PFSK-1 (cell line): Measurements from ENCODE around the gene PA2G4.

Experiments used
- FOXP2 ChIP-seq: optimal IDR thresholded peaks from 2 replicates; pipeline ENCODE3; 2011; ENCODE audit warnings: borderline replicate concordance, control low read depth, inconsistent platforms; ENCODE audit not compliant: insufficient read depth; ENCODE audit errors: extremely low read length, extremely low read depth
- POLR2AphosphoS5 ChIP-seq: IDR thresholded peaks from 2 replicates; pipeline ENCODE4 v1.6.1; 2012; ENCODE audit warnings: low read depth, mild to moderate bottlenecking, control low read depth, low read length, moderate library complexity
- REST ChIP-seq, 2 experiments: IDR thresholded peaks; 2 replicates each; pipeline versions ENCODE4 v1.6.1 to v1.8.0; 2011 to 2012; ENCODE audit warnings: low read depth in 2 of 2, low read length in 2 of 2, control low read depth in 1 of 2, inconsistent platforms in 1 of 2, mild to moderate bottlenecking in 1 of 2, moderate library complexity in 1 of 2; ENCODE audit not compliant: insufficient read depth in 1 of 2
- SIN3A ChIP-seq: IDR thresholded peaks from 2 replicates; pipeline ENCODE4 v1.6.1; 2012; ENCODE audit warnings: mild to moderate bottlenecking, low read length, moderate library complexity, borderline replicate concordance; ENCODE audit not compliant: insufficient read depth
- TAF1 ChIP-seq: IDR thresholded peaks from 2 replicates; pipeline ENCODE4 v1.6.1; 2012; ENCODE audit warnings: low read length, control low read depth, borderline replicate concordance; ENCODE audit not compliant: insufficient read depth

PA2G4 gene

GRCh38 chr12:56081393-56082347 is 22.7 kb upstream of the PA2G4 start:
- TF ChIP-seq POLR2AphosphoS5 (no peak), FOXP2 (no peak), REST (IDR thresholded peaks at IDR 0.05; ENCODE audit: insufficient read depth in 1 of 2, low read depth in 2 of 2, low read length in 2 of 2) (no peak), SIN3A (no peak), TAF1 (no peak)

GRCh38 chr12:56082382-56082781 is 22.0 kb upstream of the PA2G4 start:
- TF ChIP-seq REST (IDR thresholded peaks at IDR 0.05; ENCODE audit: insufficient read depth in 1 of 2, low read depth in 2 of 2, low read length in 2 of 2), result no peak
- TF ChIP-seq SIN3A, result no peak
- TF ChIP-seq TAF1, result no peak
- TF ChIP-seq POLR2AphosphoS5, result no peak
- no peak for TF ChIP-seq FOXP2

- TF ChIP-seq FOXP2, result no peak
- TF ChIP-seq POLR2AphosphoS5, result no peak
- no peak for TF ChIP-seq SIN3A
- TF ChIP-seq REST (IDR thresholded peaks at IDR 0.05; ENCODE audit: insufficient read depth in 1 of 2, low read depth in 2 of 2, low read length in 2 of 2), result no peak
- TF ChIP-seq TAF1, result no peak
These were observed 21.4 kb upstream of the PA2G4 start for GRCh38 chr12:56082967-56083366.

DNA sequence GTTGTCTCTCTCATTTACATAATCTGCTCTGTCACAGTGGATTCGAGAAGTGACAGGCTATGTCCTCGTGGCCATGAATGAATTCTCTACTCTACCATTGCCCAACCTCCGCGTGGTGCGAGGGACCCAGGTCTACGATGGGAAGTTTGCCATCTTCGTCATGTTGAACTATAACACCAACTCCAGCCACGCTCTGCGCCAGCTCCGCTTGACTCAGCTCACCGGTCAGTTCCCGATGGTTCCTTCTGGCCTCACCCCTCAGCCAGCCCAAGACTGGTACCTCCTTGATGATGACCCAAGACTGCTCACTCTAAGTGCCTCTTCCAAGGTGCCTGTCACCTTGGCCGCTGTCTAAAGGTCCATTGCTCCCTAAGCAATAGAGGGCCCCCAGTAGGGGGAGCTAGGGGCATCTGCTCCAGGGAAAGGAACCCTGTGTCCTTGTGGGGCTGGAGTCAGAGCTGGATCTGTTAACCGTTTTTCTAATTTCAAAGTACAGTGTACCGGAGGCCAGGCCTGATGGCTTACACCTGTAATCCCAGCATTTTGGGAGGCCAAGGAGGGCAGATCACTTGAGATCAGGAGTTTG is 19.3 kb upstream of the PA2G4 start:
- no peak for TF ChIP-seq FOXP2
- no peak for TF ChIP-seq SIN3A
- no peak for TF ChIP-seq TAF1
- TF ChIP-seq POLR2AphosphoS5, result no peak
- no peak for TF ChIP-seq REST (IDR thresholded peaks at IDR 0.05; ENCODE audit: insufficient read depth in 1 of 2, low read depth in 2 of 2, low read length in 2 of 2)
